K562 (cell line): ENCODE results near the gene ATIC. TPM values are rescaled to one million over a fixed set of nuclear protein-coding genes. Genes with fewer than 3 reads are reported as not detected.
A peak's percentile ranks its signal among the peaks of the same experiment; 100 is the strongest.

Experiments used
- ATAC-seq: fragments of 200-7000 bp; cut with Tn5 transposase; 3 replicates; pipeline ENCODE4 v1.9.1; 2020; ENCODE audit warnings: moderate library complexity
- BruUV-seq: library from RNA; stranded (reverse); fragments of 400-500 nt; replicated peaks from 2 replicates; lab custom pipeline; 2021; lab: Mats Ljungman, UMichigan
- CTCF ChIA-PET: fragments of 300-600 bp; formaldehyde crosslinking; extraction: SDS; loops from one replicate; lab custom pipeline; 2021; ENCODE audit warnings: low intra/inter-chr PET ratio; lab: Yijun Ruan, JAX
- POLR2A ChIA-PET: fragments of 300-600, 350-650 bp; sonication (Branson Sonifier 250); formaldehyde crosslinking; extraction: SDS; loops from one replicate; lab custom pipeline; 2021; ENCODE audit warnings: antibody characterized with exemption, inconsistent platforms; lab: Yijun Ruan, JAX
- DNase-seq, 4 experiments: peaks; one replicate each; pipeline versions ENCODE4 v3.0.0 to v3.0.0-alpha.2; 2011 to 2018; ENCODE audit warnings: low spot score in 3 of 4, mixed read lengths in 3 of 4; ENCODE audit errors: extremely low read depth in 1 of 4
- FAIRE-seq: peaks from 2 replicates; lab custom pipeline; 2011; peaks lifted over from hg19 to GRCh38; lab: Jason Lieb, UNC
- H2AFZ ChIP-seq: 2 replicates; pipeline ENCODE4 v1.6.0; 2011; ENCODE audit warnings: low read depth, low read length, control low read depth, inconsistent platforms
- H3K27ac ChIP-seq: fragments of 200-600 bp; 3 replicates; pipeline ENCODE4 v1.8.0; 2011; ENCODE audit warnings: low read depth, mild to moderate bottlenecking, control low read depth, inconsistent platforms, low read length, moderate library complexity, mixed read lengths; ENCODE audit errors: extremely low read depth
- H3K27me3 ChIP-seq, 2 experiments: fragments of 300-600 bp in 1 of 2; 2 replicates in 1 of 2; 3 replicates in 1 of 2; pipeline versions ENCODE4 v1.6.0 to v1.8.0; 2011; ENCODE audit warnings: inconsistent platforms in 2 of 2, low read length in 2 of 2, mild to moderate bottlenecking in 1 of 2, mixed read lengths in 1 of 2, moderate library complexity in 1 of 2; ENCODE audit not compliant: control insufficient read depth in 2 of 2, insufficient read depth in 2 of 2
- H3K36me3 ChIP-seq: fragments of 300-600 bp; 3 replicates; pipeline ENCODE4 v1.8.0; 2011; ENCODE audit warnings: mild to moderate bottlenecking, low read length, inconsistent platforms; ENCODE audit not compliant: control insufficient read depth, insufficient read depth
- H3K4me1 ChIP-seq, 2 experiments: fragments of 200-600 bp in 1 of 2; replicated peaks in 1 of 2; 2 replicates in 1 of 2; 3 replicates in 1 of 2; pipeline versions ENCODE4 v1.5.1 to v1.8.0; 2011; ENCODE audit warnings: inconsistent platforms in 2 of 2, low read length in 2 of 2, mild to moderate bottlenecking in 1 of 2, mixed read lengths in 1 of 2, moderate library complexity in 1 of 2; ENCODE audit not compliant: control insufficient read depth in 2 of 2, insufficient read depth in 2 of 2
- H3K4me2 ChIP-seq: 2 replicates; pipeline ENCODE4 v1.6.1; 2011; ENCODE audit warnings: low read length, control low read depth, inconsistent platforms, mixed read lengths; ENCODE audit not compliant: insufficient read depth
- H3K4me3 ChIP-seq: fragments of 200-600 bp; sonication (generic), shearing (Covaris generic); 2 replicates; pipeline ENCODE4 v1.5.1; 2016; ENCODE audit warnings: control low read depth, inconsistent platforms
- H3K79me2 ChIP-seq: fragments of 200-600 bp; 3 replicates; pipeline ENCODE4 v1.8.0; 2011; ENCODE audit warnings: low read length, inconsistent platforms; ENCODE audit not compliant: control insufficient read depth, insufficient read depth
- H3K9ac ChIP-seq, 2 experiments: 2 replicates each; pipeline versions ENCODE4 v1.6.0 to v1.6.1; 2011; ENCODE audit warnings: low read depth in 2 of 2, low read length in 2 of 2, control low read depth in 1 of 2, inconsistent platforms in 1 of 2, mild to moderate bottlenecking in 1 of 2, mixed read lengths in 1 of 2; ENCODE audit not compliant: insufficient read depth in 1 of 2
- H3K9me1 ChIP-seq: one replicate; pipeline ENCODE4 v1.6.0; 2011; ENCODE audit warnings: inconsistent platforms, mild to moderate bottlenecking, low read length, moderate library complexity; ENCODE audit not compliant: control insufficient read depth, insufficient read depth
- H3K9me3 ChIP-seq: replicated peaks from 2 replicates; pipeline ENCODE4 v1.5.1; 2011; ENCODE audit warnings: low read depth, low read length, inconsistent platforms; ENCODE audit not compliant: control insufficient read depth, insufficient read depth
- H4K20me1 ChIP-seq: replicated peaks from 2 replicates; pipeline ENCODE4 v1.6.1; 2011; ENCODE audit warnings: low read length, inconsistent platforms, mixed read lengths; ENCODE audit not compliant: control insufficient read depth, insufficient read depth
- AFF1 ChIP-seq, 2 experiments: fragments of 450-650 bp; IDR thresholded peaks; 2 replicates each; pipeline ENCODE4 v1.6.1; 2018; ENCODE audit warnings: mild to moderate bottlenecking in 2 of 2, low read depth in 1 of 2; ENCODE audit not compliant: partially characterized antibody in 2 of 2
- BCOR ChIP-seq: fragments of 450-650 bp; IDR thresholded peaks from 2 replicates; pipeline ENCODE4 v1.6.1; 2016
- C11orf30 ChIP-seq: fragments of 450-650 bp; IDR thresholded peaks from 2 replicates; pipeline ENCODE4 v1.6.1; 2016; ENCODE audit warnings: low read depth, mild to moderate bottlenecking
- EP400 ChIP-seq: fragments of 450-650 bp; IDR thresholded peaks from 2 replicates; pipeline ENCODE4 v1.6.1; 2017; ENCODE audit warnings: antibody characterized with exemption, mild to moderate bottlenecking, moderate library complexity
- ESRRA ChIP-seq: fragments of 450-650 bp; IDR thresholded peaks from 2 replicates; pipeline ENCODE4 v1.6.1; 2014; ENCODE audit warnings: low read depth, mild to moderate bottlenecking, moderate library complexity, borderline replicate concordance
- FOXJ2 ChIP-seq: fragments of 200-800 bp; sonication (Bioruptor generic); IDR thresholded peaks from 2 replicates; pipeline ENCODE4 v1.6.1; 2016; ENCODE audit warnings: missing genetic modification characterization, missing compliant biosample characterization
- HDAC2 ChIP-seq: fragments of 450-650 bp; IDR thresholded peaks from 2 replicates; pipeline ENCODE4 v1.6.1; 2016; ENCODE audit warnings: mild to moderate bottlenecking
- KDM1A ChIP-seq, 2 experiments: fragments of 450-650 bp; IDR thresholded peaks; 2 replicates each; pipeline ENCODE4 v1.6.1; 2016; ENCODE audit warnings: mild to moderate bottlenecking in 2 of 2
- MAFF ChIP-seq: IDR thresholded peaks from 2 replicates; pipeline ENCODE4 v1.6.1; 2012; ENCODE audit warnings: low read length, improper control_type of control experiment
- MAFG ChIP-seq: fragments of 450-650 bp; conservative IDR thresholded peaks from 2 replicates; pipeline ENCODE4 v1.6.1; 2016; ENCODE audit warnings: missing genetic modification characterization, missing compliant biosample characterization
- NFE2 ChIP-seq: IDR thresholded peaks from 2 replicates; pipeline ENCODE4 v1.6.1; 2014; ENCODE audit warnings: antibody characterized with exemption, low read depth
- ZNF316 ChIP-seq: fragments of 450-650 bp; IDR thresholded peaks from 2 replicates; pipeline ENCODE4 v1.6.1; 2016
- WGBS: fragments of 100-300 bp; shearing (Covaris generic); methylation state at CpG from one replicate; pipeline ENCODE4 v1.1.6; 2016; ENCODE audit warnings: low coverage, mixed read lengths; ENCODE audit not compliant: insufficient coverage; ENCODE audit errors: missing lambda C conversion rate; 5-methylcytosine and 5-hydroxymethylcytosine counted together
- in situ Hi-C: fragments of 300-500 bp; cut with MboI; formaldehyde crosslinking; loops from 4 replicates; pipeline ENCODE4 v1.15.0; 2018; ENCODE audit warnings: inconsistent platforms, mixed read lengths
- intact Hi-C: fragments of 100-400 bp; cut with micrococcal nuclease; formaldehyde crosslinking; loops from 2 replicates; pipeline ENCODE4 v1.14.2; 2022
- polyA plus RNA-seq, 8 experiments: library from polyadenylated mRNA; depleted of rRNA in 4 of 8; stranded (reverse) in 5 of 8; unstranded in 3 of 8; fragments of >200 nt; fragmentation: Nextera tagmentation in 2 of 8; fragmentation: Illumina TruSeq in 1 of 8; extraction: Ambion mirVana in 2 of 8; extraction: Trizol in 1 of 8; gene quantifications; 2 replicates each; pipeline versions ENCODE4 v1.2.1 to v1.2.3, GENCODE V29; 2011 to 2014; ENCODE audit warnings: inconsistent platforms in 1 of 8, missing spikeins in 1 of 8
- total RNA-seq, 7 experiments: library from RNA; depleted of rRNA in 6 of 7; stranded (reverse); fragments of >200 nt in 6 of 7; fragmentation: Illumina TruSeq in 2 of 7; extraction: Trizol in 2 of 7; gene quantifications; 2 replicates each; pipeline versions ENCODE4 v1.2.1 to v1.2.3, GENCODE V29; 2011 to 2021; ENCODE audit warnings: low replicate concordance in 1 of 7
- TF ChIP-seq, protein P1 (sequence below): fragments of 450-650 bp; formaldehyde crosslinking; conservative IDR thresholded peaks from 2 replicates; pipeline ENCODE4 v1.4.0; 2022; ENCODE audit warnings: mild to moderate bottlenecking, missing genetic modification characterization

Gene ATIC
- total and polyA plus RNA-seq, 9 of the 15 experiments (the other 6 are each of a cell fraction or from before 2014, with no cell fraction given) = 45.6 to 480 (median 212) TPM

DNA sequence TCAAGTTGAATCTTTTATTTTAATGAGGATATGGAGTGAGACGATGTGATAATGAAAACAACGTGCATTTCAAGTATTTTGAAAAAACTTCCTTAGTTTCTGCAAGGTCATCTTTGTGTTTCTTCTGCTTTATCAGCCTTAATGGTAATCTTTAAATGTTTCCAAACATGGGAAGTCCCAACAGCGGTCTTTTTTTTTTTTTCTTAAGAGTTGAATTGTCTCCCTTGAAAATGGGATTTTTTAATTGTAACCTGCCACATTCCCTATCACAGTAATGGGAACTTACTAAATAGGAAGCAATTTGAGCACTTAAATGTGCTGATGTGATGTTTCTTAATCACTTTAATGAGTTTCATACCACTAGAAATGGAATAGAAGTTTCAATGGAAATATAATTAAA, 45.8 kb downstream of the ATIC start:
- POLR2A ChIA-PET = interaction anchor here (0.8 kb wide), 1 partner anchor 9 kb away, joined by 3 read pairs; no protein-coding TSS in a partner anchor
- Histone ChIP-seq H3K79me2 (no peaks in the 10 kb centered on the region), H3K4me1 (peaks cover 0 to 6% of the 10 kb centered on the region in 2 experiments; a peak in 3 of 5 replicates), H3K9me1 (no peaks in the 10 kb centered on the region)
- no TSS peak for BruUV-seq
- TF ChIP-seq EP400 = no peak
- TF ChIP-seq BCOR = no peak
- no peak for TF ChIP-seq AFF1 (IDR thresholded peaks at IDR 0.05; ENCODE audit: low read depth in 1 of 2, partially characterized antibody in 2 of 2)
- no peak for TF ChIP-seq MAFF
- no peak for TF ChIP-seq HDAC2
- TF ChIP-seq MAFG (tag) = peak; percentile 75
- peak; percentile 57 for TF ChIP-seq C11orf30
- no peak for TF ChIP-seq KDM1A (IDR thresholded peaks at IDR 0.05)
- 0 out of 2 replicates have a peak, but pooled peaks have one; percentile 38 for TF ChIP-seq FOXJ2 (tag)
- TF ChIP-seq, protein P1, sequence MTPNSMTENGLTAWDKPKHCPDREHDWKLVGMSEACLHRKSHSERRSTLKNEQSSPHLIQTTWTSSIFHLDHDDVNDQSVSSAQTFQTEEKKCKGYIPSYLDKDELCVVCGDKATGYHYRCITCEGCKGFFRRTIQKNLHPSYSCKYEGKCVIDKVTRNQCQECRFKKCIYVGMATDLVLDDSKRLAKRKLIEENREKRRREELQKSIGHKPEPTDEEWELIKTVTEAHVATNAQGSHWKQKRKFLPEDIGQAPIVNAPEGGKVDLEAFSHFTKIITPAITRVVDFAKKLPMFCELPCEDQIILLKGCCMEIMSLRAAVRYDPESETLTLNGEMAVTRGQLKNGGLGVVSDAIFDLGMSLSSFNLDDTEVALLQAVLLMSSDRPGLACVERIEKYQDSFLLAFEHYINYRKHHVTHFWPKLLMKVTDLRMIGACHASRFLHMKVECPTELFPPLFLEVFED = no peak
- TF ChIP-seq ZNF316 = peak; percentile 75
- 0 out of 2 replicates have a peak, but pooled peaks have one; percentile 9 for TF ChIP-seq NFE2
- no peak for TF ChIP-seq ESRRA
- TF ChIP-seq, all 486 proteins: peak for 5
- no peak for FAIRE-seq
- intact Hi-C loops = loop anchor here (10.0 kb wide), 1 partner anchor 577 kb away; no protein-coding TSS in a partner anchor
- 22% methylated on average over 3 of the region's 3 CpGs for WGBS
- Histone ChIP-seq H3K27me3 (no peaks in the 10 kb centered on the region), H3K27ac (no peak overlapping the region), H3K36me3 (0 out of 3 replicates have a peak, but pooled peaks cover 7% of the 10 kb centered on the region), H3K9me3 (no peaks in the 10 kb centered on the region), H3K4me2 (no peak overlapping the region), H4K20me1 (no peaks in the 10 kb centered on the region), H3K4me3 (no peak overlapping the region), H3K9ac (no peak overlapping the region), H2AFZ (no peak overlapping the region)
- ATAC-seq = no peak
- DNase-seq = no peak
- in situ Hi-C loops = no loop called here
- CTCF ChIA-PET = no interaction called here
